ENCODE results near the gene TACR2. TPM values are rescaled to one million over a fixed set of nuclear protein-coding genes. Genes with fewer than 3 reads are reported as not detected.

TACR2 gene
- total and polyA plus RNA-seq, 2 of the 13 experiments (the other 11 are each of a cell fraction or from before 2014, with no cell fraction given), result 0.04 TPM; not detected in 1

DNA sequence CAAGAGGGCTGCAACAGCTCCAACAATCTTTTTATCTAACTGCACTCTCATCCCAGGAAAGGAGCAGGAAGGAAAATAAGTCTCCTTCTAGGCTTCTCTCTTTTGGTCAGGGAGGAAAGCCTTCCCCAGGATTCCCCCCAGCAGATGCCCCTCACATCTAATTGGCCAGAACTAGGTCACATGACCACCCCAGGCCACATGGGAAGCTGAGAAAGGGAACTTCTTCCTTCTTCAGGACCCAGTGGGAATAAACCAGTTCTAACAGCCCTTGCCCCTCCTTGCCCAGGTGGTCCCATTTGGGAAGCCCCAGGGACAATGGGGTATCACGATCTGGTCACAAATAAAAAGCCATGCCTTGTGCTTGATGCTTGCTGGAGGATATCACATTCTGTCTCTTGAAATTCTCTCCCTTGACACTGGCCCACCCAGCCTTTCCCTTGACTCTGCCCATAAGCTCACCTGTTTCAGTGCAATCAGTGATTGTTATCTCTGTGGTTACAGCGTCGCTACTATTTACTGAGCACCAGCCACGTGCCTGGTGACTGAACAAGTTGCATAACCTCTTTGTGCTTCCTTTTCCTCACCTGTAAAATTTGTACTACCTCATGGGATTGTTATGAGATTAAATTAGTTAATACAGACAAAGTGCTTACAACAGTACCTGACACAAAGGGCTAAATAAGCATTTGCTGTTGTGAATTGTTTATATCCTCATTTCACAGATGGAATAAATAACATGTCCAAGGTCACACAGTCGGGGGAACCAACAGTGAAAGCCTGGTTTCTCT, 9.0 kb upstream of the TACR2 start (continued):
- TF ChIP-seq ZNF343 (CRISPR knock-in tag; IDR thresholded peaks at IDR 0.05), result no peak
- peak; percentile 88 for TF ChIP-seq CEBPB (IDR thresholded peaks at IDR 0.05; ENCODE audit: borderline replicate concordance, low read depth, low read length)
- TF ChIP-seq AKAP8 (CRISPR knock-in tag; IDR thresholded peaks at IDR 0.05), result no peak
- TF ChIP-seq, protein P1, sequence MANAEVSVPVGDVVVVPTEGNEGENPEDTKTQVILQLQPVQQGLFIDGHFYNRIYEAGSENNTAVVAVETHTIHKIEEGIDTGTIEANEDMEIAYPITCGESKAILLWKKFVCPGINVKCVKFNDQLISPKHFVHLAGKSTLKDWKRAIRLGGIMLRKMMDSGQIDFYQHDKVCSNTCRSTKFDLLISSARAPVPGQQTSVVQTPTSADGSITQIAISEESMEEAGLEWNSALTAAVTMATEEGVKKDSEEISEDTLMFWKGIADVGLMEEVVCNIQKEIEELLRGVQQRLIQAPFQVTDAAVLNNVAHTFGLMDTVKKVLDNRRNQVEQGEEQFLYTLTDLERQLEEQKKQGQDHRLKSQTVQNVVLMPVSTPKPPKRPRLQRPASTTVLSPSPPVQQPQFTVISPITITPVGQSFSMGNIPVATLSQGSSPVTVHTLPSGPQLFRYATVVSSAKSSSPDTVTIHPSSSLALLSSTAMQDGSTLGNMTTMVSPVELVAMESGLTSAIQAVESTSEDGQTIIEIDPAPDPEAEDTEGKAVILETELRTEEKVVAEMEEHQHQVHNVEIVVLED (CRISPR knock-in tag; IDR thresholded peaks at IDR 0.05; ENCODE audit: borderline replicate concordance), result no peak
- TF ChIP-seq SKI (IDR thresholded peaks at IDR 0.05; ENCODE audit: partially characterized antibody), result no peak
- no peak for TF ChIP-seq GZF1 (CRISPR knock-in tag; IDR thresholded peaks at IDR 0.05)
- TF ChIP-seq ZNF253 (CRISPR knock-in tag; IDR thresholded peaks at IDR 0.05; ENCODE audit: borderline replicate concordance), result no peak
- no peak for TF ChIP-seq ARID2 (CRISPR knock-in tag; IDR thresholded peaks at IDR 0.05; ENCODE audit: borderline replicate concordance)
- TF ChIP-seq, protein P2, sequence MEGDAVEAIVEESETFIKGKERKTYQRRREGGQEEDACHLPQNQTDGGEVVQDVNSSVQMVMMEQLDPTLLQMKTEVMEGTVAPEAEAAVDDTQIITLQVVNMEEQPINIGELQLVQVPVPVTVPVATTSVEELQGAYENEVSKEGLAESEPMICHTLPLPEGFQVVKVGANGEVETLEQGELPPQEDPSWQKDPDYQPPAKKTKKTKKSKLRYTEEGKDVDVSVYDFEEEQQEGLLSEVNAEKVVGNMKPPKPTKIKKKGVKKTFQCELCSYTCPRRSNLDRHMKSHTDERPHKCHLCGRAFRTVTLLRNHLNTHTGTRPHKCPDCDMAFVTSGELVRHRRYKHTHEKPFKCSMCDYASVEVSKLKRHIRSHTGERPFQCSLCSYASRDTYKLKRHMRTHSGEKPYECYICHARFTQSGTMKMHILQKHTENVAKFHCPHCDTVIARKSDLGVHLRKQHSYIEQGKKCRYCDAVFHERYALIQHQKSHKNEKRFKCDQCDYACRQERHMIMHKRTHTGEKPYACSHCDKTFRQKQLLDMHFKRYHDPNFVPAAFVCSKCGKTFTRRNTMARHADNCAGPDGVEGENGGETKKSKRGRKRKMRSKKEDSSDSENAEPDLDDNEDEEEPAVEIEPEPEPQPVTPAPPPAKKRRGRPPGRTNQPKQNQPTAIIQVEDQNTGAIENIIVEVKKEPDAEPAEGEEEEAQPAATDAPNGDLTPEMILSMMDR (CRISPR knock-in tag; IDR thresholded peaks at IDR 0.05), result no peak
- no peak for TF ChIP-seq GTF3A (CRISPR knock-in tag; conservative IDR thresholded peaks at IDR 0.05)
- TF ChIP-seq RARA (CRISPR knock-in tag; IDR thresholded peaks at IDR 0.05), result peak; percentile 83
- TF ChIP-seq TARDBP (CRISPR knock-in tag; IDR thresholded peaks at IDR 0.05), result peak; percentile 95; the same call in 1 of the 2 replicates
- no peak for TF ChIP-seq RFXANK (CRISPR knock-in tag; IDR thresholded peaks at IDR 0.05)
- no peak for TF ChIP-seq ZNF766 (CRISPR knock-in tag; IDR thresholded peaks at IDR 0.05; ENCODE audit: borderline replicate concordance)
- no peak for TF ChIP-seq ZNF530 (CRISPR knock-in tag; IDR thresholded peaks at IDR 0.05; ENCODE audit: low read depth)
- TF ChIP-seq IRF2 (CRISPR knock-in tag; IDR thresholded peaks at IDR 0.05), result no peak; the same call in 1 of the 2 replicates
- TF ChIP-seq ZNF30 (CRISPR knock-in tag; IDR thresholded peaks at IDR 0.05), result no peak
- TF ChIP-seq KDM1A (CRISPR knock-in tag; IDR thresholded peaks at IDR 0.05), result peak; percentile 42; the same call in 1 of the 2 replicates
- TF ChIP-seq ZNF460 (CRISPR knock-in tag; IDR thresholded peaks at IDR 0.05; ENCODE audit: borderline replicate concordance), result no peak
- TF ChIP-seq BRCA1 (CRISPR knock-in tag; IDR thresholded peaks at IDR 0.05), result no peak
- TF ChIP-seq HOXA3 (CRISPR knock-in tag; IDR thresholded peaks at IDR 0.05), result peak; percentile 63; the same call in 1 of the 2 replicates
- TF ChIP-seq, protein P3, sequence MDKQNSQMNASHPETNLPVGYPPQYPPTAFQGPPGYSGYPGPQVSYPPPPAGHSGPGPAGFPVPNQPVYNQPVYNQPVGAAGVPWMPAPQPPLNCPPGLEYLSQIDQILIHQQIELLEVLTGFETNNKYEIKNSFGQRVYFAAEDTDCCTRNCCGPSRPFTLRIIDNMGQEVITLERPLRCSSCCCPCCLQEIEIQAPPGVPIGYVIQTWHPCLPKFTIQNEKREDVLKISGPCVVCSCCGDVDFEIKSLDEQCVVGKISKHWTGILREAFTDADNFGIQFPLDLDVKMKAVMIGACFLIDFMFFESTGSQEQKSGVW (CRISPR knock-in tag; IDR thresholded peaks at IDR 0.05; ENCODE audit: borderline replicate concordance), result no peak
- no peak for TF ChIP-seq DMAP1 (CRISPR knock-in tag; IDR thresholded peaks at IDR 0.05)
- TF ChIP-seq SMYD3 (CRISPR knock-in tag; IDR thresholded peaks at IDR 0.05), result 0 out of 2 replicates have a peak, but pooled peaks have one; percentile 51
- no peak for TF ChIP-seq ZSCAN12 (CRISPR knock-in tag; IDR thresholded peaks at IDR 0.05)
- no peak for TF ChIP-seq CHD4 (IDR thresholded peaks at IDR 0.05; ENCODE audit: borderline replicate concordance, low read length)
- peak; percentile 95 for TF ChIP-seq ZNF121 (CRISPR knock-in tag; IDR thresholded peaks at IDR 0.05)
- TF ChIP-seq ZFP36L2 (CRISPR knock-in tag; IDR thresholded peaks at IDR 0.05), result no peak
- no peak for TF ChIP-seq ZNF773 (CRISPR knock-in tag; IDR thresholded peaks at IDR 0.05; ENCODE audit: borderline replicate concordance)

All from HepG2 (cell line).